ENCODE data around the gene ASTL.

- TF ChIP-seq CTCF (IDR thresholded peaks at IDR 0.05) = no peak
- no peak for TF ChIP-seq ZFX (IDR thresholded peaks at IDR 0.05; ENCODE audit: borderline replicate concordance)
These were observed 17.9 kb upstream of the ASTL start for GRCh38 chr2:96156011-96156820.
